Stimulated activated naive CD4-positive, alpha-beta T cell (primary cell): ENCODE data around the gene TUT7.
"Not testable (repeated sequence)": the region's sequence is repeated elsewhere in the genome, so short reads cannot be mapped to it uniquely, and the experiment has no call there.

Experiments used
- DNase-seq, 6 experiments: peaks; one replicate each; lab custom pipeline; 2025; lab: John Stamatoyannopoulos, UW

TUT7 gene

DNA sequence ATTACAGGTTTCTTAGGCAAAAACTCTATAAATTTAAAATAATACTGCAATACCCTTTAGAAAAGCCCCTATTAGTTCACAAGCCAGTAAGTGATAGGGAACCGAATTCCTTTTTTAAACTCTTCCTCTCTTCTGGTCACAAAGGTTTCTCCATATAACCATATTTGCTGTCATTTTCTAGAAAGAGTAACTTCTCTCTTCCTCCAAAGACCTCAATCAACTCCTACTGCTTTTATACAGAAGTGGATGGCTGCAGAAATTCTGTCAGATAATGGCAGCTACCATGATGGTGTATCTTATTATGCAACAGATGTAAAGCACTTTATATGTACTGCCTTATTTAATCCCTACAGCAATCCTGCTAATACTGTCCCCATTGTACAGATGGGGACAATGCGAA lies 6.2 kb downstream of the TUT7 start:
- DNase-seq, result no peak

DNA sequence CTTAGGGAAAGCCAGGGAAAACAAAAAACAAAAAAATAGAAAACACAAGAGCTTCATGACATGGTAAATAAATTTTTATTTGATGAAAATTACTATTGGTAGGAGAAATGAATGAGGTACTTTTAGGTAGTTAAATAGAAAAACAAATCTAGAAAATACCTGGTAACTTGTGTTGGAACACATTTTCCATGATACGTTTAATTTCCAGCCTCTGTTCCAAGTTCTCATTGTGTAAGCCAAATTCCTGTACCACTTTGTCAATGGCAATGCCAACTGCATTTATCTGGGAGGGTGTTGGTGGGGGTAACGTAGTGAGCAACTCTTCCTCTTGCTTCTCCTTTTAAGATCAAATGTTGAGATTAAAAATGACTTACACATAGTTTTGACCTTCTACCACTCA lies 9.4 kb downstream of the TUT7 start:
- no peak for DNase-seq

DNA sequence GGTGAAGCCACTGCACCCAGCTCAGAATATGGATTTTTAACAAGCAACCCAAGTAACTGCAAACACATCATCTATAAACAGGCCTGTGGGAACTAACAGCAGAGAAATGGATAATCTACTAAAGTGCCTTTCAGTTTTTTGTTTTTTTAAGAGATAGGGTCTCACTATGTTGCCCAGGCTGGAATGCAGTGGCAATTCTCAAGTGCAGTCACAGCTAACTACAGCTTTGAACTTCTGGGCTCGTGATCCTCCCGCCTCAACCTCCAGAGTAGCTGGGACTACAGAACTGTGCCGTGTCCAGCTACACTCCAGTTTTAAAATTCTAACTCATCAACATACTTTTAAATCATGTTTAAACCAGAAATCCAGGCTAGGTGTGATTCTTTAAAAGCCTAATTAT lies 11.9 kb downstream of the TUT7 start:
- no peak for DNase-seq

DNA sequence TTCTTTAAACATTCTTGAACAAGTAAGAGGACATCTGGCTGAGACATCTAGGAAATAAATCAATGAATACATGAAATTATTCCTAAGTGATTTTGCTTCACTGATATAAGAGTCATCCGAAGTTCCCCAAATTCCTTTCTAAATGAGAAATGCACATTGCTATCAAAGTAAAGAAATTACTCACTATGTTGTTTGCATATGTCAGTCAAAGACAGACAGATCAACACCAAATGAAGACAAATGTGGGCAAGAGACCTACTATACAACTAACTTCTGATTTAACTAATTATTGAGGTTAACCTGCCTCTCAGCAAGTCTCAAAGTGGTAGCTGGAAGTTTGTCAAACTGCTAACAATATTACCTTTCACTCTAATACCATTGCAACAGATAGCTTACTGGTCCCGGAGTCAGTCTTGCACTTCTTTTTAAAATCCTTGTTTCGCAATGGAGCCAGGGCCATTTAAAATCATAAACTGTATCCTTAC lies 13.2 kb downstream of the TUT7 start:
- no peak for DNase-seq

DNA sequence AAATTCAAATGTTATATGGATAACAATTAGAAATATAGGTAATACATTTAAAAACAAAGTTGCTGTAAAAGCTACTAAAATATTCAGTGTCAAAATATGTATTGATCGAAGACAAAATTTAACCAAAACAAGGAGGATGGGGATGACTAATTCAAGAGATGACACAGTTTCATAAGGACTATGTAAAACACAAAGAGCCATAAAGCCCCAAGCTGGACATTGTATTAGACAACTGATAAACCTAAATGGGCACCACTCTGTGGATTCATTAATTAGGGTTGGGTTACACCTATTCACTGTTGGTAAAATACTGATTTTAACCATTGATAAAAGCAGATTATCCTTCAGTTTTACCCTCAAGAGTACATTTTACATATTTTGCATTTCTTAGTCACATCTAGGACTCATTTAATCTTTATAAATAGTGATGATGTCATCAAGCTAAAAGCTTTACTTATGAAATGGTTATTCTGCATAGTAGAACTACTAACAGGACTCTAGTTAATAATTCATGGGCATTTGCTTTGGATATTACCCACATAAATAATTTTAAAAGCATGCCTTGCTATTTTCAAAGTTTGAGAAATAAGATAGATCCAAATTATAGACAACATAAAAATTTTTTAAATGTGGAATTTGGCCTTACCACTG lies 13.7 kb downstream of the TUT7 start:
- no peak for DNase-seq

DNA sequence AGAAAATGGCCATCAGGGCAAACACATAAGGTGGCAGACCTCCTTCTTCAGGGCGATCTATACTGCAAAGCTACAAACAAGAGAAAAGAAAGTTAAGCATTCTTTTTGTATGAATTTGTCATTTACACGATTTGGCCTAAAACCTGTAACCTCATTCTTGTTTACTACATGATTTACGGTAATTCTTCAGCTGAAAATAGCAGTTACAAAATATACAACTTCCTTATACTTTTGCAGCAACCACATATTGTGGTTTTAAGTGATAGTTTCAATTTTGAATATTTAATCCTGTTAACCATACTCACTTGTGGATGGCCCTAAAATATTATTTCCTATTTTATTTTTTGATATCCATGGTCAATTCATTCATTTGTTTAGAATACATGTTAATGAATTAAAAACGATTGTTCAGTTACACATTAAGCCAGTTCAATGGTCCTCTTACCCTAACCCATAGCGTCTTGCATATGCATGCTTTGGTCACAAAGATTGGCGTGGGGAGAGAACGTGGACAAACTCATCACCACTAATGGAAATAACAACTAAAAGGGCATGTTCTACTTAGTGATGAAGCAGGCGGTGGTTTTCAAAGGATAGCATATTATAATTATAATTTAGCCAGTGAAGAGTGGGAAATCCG lies 16.6 kb downstream of the TUT7 start:
- DNase-seq, result no peak

DNA sequence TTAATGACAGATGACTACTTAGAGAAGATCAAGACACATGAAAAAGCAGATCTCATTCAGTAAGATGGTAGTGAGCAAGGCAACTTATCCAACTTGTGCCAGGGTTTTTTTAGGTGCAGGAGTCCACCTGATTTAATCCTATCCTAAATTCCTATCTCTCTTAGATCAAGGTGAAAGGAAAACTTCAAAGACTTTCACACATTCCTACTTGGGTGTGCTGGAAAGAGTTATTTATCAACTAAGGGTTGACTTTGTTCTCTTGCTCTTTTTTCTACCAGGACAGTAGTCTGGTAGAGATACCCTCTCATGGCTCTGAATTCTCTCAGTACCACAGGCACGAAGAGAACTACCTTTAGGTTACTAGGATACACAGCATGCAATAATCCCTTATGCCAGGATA lies 18.2 kb downstream of the TUT7 start:
- DNase-seq, result no peak

DNA sequence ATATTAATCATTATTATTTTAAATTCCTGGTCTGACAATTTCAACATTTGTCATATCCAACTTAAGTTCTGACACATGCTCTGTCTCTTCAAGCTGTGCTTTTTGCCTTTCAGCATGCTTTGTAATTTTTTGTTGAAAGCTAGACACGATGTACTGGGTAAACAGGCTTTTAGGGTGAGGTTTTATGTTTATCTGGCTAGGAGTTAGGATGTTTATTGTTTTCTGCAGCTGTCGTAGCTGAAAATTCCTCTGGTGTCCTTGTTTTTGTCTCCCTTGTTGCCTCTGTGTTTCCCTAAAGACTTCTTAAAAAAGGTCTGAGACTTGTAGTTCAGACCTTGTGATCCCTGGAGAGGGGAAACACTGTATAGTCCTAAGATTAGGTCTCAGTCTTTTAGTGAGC lies 20.6 kb downstream of the TUT7 start:
- no peak for DNase-seq

DNA sequence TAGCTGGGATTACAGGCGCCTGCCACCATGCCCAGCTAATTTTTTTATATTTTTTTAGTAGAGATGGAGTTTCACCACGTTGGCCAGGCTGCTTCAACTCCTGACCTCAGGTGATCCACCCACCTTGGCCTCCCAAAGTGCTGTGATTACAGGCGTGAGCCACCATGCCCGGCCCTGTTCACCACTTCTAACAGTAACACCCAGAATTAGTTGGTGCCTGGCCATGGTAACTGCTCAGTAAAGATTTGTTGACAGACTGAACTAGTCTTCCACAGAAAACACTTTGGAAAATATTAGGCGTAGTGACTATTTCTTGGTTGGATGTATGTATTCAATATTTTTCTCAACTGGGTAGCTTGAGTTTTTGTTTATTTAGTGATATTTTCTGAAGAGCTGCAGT lies 24.0 kb downstream of the TUT7 start:
- DNase-seq, result no peak

DNA sequence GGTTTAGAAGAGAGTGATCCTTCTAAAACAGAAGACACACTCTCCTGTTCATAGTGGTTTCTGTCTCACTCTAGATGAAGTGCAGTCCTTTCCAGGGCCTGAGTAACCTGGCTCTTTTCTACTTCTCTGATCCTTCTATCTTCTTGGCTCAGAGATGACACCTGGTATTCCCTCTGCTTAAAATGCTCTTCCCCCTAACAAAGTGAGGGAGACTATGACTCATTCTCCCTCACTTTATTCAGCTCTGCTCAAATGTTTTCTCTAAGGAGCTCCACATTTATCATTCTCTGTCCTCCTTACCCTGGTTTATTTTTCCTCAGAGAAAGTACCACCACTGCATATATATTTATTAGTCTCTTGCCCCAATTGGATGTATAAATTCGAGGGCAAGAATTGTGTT lies 24.6 kb downstream of the TUT7 start:
- no peak for DNase-seq

DNA sequence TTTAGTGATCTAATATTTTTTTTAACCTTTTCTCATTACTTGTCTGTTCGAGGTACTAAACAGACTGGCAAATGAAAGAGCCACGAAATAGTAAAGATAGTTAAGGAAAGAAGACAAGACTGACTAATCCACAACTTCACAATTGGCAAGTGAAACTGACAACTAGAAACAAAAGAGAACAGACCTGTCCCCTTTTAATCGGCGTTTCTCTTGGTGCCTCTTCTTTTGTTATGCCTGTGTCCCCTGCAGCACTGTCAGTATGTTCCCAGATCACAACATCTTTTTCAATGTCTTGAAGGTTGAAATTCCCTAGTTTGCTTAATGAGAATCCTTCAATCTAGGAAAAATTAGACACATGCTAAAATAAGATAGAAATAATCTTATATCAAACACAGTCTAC lies 26.1 kb downstream of the TUT7 start:
- no peak for DNase-seq

DNA sequence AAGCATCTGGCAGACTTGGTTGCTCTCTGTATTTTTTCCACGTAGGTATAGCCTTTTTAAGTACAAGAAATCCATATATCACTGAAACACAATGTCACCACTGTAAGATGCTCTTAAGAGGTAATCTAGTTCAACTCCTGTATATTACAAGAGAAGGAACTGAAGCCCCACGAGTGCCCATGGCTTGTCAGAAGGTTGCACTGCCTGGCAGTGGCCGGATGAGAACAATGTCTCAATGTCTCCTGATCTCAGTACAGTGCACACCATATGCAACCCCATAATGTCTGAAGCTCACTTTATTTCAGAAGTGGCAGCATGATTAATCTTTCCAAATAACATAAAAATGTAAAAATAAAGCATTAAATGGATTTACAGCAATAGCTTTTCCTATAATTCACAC lies 27.7 kb downstream of the TUT7 start:
- DNase-seq, result no peak

DNA sequence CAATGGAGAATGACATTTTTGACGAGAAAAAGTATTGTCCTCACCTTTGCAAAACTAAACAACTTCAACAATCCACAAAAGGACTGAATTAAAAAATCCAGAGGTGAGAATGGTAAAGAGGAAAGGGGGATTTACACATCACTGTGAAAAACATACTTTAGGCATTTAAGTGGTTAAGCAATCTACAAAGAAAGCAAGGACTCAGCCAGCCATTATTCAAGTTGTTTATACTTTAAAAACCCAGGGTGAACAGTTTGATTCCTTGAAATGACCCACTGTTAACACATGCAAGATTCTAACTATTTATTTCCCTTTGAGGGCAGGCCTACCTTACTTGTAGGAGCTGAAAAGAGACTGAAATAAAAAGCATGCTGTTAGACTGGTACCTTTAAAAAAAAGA lies 29.3 kb downstream of the TUT7 start:
- no peak for DNase-seq

DNA sequence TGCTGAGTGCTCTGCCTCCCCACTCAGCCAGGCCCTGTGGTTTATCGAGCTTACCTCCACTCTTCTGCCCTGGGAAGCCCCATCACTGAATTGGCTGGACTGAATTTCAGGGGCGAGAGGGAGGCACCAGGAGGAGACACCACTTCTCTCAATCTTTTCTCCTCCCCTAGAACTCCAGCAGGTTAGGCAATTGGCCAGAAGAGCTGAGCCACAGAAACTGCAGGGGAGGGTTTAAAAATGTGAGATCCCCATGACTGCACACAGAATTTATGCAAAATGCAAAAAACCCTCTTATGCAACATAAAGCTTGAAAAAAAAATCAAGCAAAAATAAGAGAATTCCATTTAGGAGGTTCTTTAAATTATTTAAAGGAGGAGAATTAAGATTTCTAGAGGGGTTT lies 29.9 kb downstream of the TUT7 start:
- no peak for DNase-seq

DNA sequence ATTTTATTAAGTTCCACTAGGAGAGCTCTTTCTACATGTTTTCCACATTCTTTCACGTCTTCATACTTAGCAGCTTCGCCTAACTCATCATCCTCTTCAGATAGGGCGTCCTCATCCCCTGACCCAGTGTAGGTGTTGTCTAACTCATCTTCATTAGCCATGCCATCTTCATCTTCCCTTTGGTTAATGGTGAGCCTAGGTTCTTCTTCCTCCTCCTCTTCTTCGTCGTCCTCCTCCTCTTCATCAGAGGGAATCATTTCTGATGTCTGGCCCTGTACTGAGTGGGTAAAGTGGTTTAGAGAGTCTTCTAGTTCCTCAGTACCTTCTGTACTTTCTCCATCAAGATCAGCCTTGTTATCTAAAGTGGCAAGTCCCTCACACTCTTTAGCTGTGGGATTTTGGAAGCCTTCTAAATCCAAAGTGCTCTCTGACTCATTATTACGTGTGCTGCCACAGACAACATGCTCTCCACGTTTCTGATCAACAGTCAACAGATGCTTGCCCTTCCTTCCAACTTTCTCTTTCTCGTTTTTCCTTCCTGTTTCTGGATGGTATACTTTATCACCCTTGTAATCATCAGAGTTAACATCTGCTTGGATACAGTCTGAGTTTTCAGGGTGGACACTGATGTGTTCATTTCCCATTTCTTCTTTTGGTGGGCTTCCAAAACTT lies 31.1 kb downstream of the TUT7 start:
- no peak for DNase-seq

DNA sequence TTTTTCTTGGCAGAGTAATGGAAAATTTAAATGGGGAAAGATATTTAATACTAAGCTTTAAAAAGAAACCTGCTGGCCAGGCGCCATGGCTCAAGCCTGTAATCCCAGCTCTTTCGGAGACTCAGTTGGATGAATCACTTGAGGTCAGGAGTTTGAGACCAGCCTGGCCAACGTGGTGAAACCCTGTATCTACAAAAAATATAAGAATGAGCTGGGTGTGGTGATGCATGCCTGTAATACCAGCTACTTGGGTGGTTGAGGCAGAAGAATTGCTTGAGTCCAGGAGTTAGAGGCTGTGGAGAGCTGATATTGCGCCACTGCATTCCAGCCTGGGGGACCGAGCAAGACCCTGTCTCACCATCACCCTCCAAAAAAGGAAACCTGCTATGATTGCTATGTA lies 32.8 kb downstream of the TUT7 start:
- no peak for DNase-seq

DNA sequence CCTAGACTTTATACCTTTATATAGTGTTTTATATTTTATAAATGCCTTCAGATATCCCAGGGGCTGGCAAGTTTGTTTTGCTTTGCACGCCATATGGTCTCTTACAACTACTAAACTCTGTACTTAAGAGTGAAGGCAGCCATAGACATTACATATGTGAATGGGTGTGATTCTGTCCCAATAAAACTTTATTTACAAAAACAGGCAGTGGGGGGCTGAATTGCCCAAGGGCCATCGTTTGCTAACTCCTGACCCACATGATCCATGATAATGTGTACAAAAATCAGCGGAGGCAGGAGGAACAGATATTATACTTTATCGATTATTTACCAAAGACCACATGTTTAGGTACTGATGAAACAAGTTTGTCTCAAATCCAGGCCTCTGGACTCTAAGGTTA lies 36.0 kb downstream of the TUT7 start:
- DNase-seq, result no peak

DNA sequence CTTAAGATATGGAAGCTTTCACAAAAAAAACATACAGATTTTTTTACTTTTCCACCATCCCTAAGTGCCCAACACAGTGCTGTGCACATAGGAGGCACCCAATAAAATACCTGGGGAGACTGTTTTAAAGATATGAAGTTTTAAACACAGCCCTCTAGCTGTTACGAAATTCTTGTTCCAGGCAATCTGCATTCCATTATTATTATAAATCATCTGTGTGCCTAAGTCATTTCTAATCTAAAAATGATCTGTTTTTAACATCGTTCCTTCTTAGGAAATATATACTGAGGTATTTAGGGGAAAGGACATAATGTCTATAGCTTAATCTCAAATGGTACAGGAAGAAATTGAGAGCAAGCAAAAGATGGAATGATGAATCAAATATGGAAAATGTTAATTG lies 39.1 kb downstream of the TUT7 start:
- DNase-seq, result no peak

DNA sequence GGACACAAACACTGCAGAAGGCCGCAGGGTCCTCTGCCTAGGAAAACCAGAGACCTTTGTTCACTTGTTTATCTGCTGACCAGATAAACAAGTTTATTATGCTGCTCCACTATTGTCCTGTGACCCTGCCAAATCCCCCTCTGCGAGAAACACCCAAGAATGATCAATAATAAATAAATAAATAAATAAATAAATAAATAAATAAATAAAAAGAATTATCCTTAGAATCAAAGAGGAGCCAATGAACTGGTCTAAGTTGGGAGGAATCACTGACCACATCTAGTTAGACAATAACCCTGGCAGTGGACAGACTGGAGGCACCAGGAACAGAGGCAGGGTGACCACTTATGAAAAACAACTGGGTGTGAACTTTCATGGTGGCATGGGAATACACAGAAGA lies 41.3 kb downstream of the TUT7 start:
- not testable (repeated sequence) for DNase-seq

DNA sequence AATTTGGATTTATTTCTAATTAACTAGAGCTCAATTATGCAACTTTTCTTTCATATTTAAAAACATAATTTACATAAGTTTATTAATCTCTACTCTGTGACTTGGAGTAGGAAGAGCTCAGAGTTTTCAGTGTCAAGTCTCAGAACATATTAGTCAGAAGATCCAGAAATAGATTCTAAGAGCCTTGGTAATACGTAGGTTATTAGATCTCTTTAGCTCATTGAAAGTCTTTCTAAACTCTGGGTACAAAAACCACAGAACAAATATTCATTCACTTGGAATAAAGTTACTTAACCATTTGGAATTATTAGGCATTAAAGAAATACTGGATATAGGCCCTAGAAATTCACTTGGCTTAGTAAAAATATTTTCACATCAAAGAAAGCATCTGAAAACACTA lies 45.5 kb downstream of the TUT7 start:
- DNase-seq, result no peak

DNA sequence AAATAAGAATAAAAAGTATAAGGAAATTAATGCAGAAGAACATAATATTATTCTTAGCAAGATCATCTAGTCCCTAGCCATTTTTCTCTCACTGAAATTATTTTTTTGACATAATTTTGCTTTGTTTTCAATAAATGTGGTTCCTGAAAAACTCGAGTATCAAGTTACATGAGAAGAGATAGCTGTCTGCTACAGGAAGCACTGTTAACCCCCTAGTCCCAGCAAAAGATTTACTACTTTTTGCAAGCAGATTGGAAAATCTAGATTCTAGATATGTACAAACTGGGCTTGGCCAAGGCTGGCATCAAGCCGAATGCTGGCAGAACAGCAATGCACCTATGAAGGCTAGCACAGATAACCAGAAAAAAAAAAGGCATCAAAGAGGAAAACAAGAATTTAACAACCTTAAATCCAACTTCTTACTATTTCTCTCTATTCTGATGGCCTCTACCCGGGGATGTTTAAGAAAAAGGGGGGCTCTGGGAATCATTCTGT lies 49.9 kb downstream of the TUT7 start:
- no peak for DNase-seq

DNA sequence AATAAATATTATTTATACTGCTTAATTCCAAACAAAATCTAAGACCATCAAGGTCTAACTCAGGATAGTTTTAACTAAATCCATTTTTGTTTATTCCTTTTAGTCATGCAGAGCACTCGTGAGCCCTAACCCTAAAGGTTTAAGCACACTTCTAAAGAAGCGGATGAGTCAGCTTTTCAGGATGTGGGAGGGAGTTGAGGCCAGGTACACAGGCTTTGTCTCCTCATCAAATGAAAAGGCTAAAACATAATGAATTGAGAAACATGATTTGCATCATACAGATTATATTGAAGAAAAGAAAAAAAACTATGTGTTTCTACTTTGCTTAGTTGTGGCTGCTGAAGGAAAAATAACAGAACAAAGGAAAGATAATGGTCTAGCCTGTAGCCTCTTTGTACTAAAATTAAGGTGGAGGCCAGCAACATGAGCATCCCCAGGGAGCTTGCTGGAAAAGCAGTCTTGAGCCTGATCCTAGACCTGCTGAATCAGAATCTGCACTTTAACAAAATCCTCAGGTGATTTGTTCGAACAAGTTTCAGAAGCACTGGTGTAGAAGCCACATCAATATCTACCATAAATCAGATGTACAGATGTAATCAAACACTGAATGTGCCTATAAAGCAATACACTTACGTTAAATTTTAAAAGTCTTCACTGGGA lies 50.8 kb downstream of the TUT7 start:
- DNase-seq, result peak in 2 of 6 experiments; percentile 16 to 21

DNA sequence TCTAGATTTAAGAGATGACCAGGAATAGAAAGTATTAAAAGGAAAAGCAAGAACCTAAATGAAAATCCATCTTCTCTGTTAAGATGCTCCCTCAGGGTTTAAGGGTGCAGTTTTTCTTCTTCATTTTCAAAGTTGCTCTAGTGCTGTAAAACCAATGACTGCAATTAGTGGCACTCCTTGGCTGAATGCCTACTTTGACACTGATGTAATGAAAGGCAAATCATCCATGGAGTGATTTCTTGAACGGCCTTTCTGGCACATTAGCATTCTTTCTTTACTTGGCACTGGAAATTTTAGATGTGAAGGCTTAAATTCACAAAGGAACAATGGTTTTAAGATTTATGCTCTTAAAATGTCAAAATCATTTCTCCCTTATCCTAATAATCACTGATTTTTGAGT lies 52.5 kb downstream of the TUT7 start:
- DNase-seq, result no peak
